Liver (tissue), 3 donors: ENCODE results near the gene C1QTNF3.

Source experiments
- CTCF ChIP-seq: fragments of 150-350 bp; IDR thresholded peaks from 2 replicates; pipeline ENCODE4 v1.5.1; 2017; ENCODE audit warnings: improper control_type of control experiment, low read depth, low read length; ENCODE audit not compliant: missing input control
- EGR1 ChIP-seq, 2 donors: IDR thresholded peaks; 2 replicates each; pipeline ENCODE4 v1.6.1; 2016 to 2018; ENCODE audit warnings: antibody characterized with exemption in 2 of 2, low read depth in 2 of 2
- NR2F2 ChIP-seq: IDR thresholded peaks from 2 replicates; pipeline ENCODE4 v1.6.1; 2016; ENCODE audit warnings: antibody characterized with exemption
- RAD21 ChIP-seq, 2 donors: IDR thresholded peaks; 2 replicates each; pipeline ENCODE4 v1.6.1; 2016; ENCODE audit warnings: antibody characterized with exemption in 2 of 2, mild to moderate bottlenecking in 2 of 2
- REST ChIP-seq: IDR thresholded peaks from 2 replicates; pipeline ENCODE4 v1.6.1; 2016; ENCODE audit warnings: antibody characterized with exemption, mild to moderate bottlenecking
- SP1 ChIP-seq: IDR thresholded peaks from 2 replicates; pipeline ENCODE4 v1.6.1; 2018; ENCODE audit warnings: antibody characterized with exemption, mild to moderate bottlenecking
- TAF1 ChIP-seq: conservative IDR thresholded peaks from 2 replicates; pipeline ENCODE4 v1.6.1; 2016; ENCODE audit warnings: antibody characterized with exemption, mild to moderate bottlenecking
- YY1 ChIP-seq: IDR thresholded peaks from 2 replicates; pipeline ENCODE4 v1.6.1; 2016; ENCODE audit warnings: antibody characterized with exemption, mild to moderate bottlenecking
- TF ChIP-seq, protein P1 (sequence below): IDR thresholded peaks from 2 replicates; pipeline ENCODE4 v1.6.1; 2016; ENCODE audit warnings: antibody characterized with exemption
- TF ChIP-seq, protein P2 (sequence below): IDR thresholded peaks from 2 replicates; pipeline ENCODE4 v1.6.1; 2016; ENCODE audit warnings: antibody characterized with exemption
- donor health status: healthy.
- donor health status: healthy.

DNA sequence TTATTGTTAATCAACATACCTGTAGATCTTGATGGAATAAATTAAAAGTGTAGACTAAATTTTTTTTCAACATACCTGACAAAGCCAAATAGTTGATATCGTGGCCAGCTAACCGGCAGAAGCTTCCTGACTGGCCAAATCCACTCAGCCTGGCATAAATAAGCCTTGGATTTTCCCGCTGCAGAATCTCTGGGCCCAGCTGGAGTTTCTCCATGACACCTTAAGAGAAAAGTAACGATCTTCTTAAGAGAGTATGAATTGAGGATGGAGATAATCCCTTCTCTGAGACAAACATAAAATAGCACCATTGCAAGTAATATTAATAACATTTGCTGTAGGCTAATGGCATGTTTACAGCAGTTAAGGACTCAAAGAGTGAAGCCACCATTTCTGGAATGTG is 37.3 kb downstream of the C1QTNF3 start:
- no peak for TF ChIP-seq NR2F2
- no peak for TF ChIP-seq SP1
- no peak for TF ChIP-seq CTCF
- TF ChIP-seq REST = no peak
- TF ChIP-seq TAF1 = no peak
- TF ChIP-seq, protein P1, sequence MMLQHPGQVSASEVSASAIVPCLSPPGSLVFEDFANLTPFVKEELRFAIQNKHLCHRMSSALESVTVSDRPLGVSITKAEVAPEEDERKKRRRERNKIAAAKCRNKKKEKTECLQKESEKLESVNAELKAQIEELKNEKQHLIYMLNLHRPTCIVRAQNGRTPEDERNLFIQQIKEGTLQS = no peak
- TF ChIP-seq, protein P2, sequence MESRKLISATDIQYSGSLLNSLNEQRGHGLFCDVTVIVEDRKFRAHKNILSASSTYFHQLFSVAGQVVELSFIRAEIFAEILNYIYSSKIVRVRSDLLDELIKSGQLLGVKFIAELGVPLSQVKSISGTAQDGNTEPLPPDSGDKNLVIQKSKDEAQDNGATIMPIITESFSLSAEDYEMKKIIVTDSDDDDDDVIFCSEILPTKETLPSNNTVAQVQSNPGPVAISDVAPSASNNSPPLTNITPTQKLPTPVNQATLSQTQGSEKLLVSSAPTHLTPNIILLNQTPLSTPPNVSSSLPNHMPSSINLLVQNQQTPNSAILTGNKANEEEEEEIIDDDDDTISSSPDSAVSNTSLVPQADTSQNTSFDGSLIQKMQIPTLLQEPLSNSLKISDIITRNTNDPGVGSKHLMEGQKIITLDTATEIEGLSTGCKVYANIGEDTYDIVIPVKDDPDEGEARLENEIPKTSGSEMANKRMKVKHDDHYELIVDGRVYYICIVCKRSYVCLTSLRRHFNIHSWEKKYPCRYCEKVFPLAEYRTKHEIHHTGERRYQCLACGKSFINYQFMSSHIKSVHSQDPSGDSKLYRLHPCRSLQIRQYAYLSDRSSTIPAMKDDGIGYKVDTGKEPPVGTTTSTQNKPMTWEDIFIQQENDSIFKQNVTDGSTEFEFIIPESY = no peak
- TF ChIP-seq RAD21 (IDR thresholded peaks at IDR 0.05) = no peak
- no peak for TF ChIP-seq EGR1 (IDR thresholded peaks at IDR 0.05; ENCODE audit: low read depth in 2 of 2)
- TF ChIP-seq YY1 = no peak
